GM15510 (cell line): ENCODE measurements around the gene PRSS57.

Experiments
- POLR2A ChIP-seq: IDR thresholded peaks from 3 replicates; pipeline ENCODE4 v1.6.1; 2011; ENCODE audit warnings: borderline replicate concordance; ENCODE audit not compliant: insufficient read length; ENCODE audit errors: extremely low read depth

PRSS57 gene

GRCh38 chr19:664913-665443, 30.3 kb downstream of the PRSS57 start:
- TF ChIP-seq POLR2A: no peak

- TF ChIP-seq POLR2A: no peak
Observed at GRCh38 chr19:663682-664117, 31.6 kb downstream of the PRSS57 start.

- peak; percentile 82 for TF ChIP-seq POLR2A
Observed at GRCh38 chr19:662962-663681, 32.1 kb downstream of the PRSS57 start, which contains the start of gene RNF126. Gene RNF126, minus strand, starts transcription at chr19:663214. Its CDS starts 93 bp downstream, at chr19:663121.

GRCh38 chr19:662207-662961, 32.9 kb downstream of the PRSS57 start:
- TF ChIP-seq POLR2A: peak; percentile 41

GRCh38 chr19:661427-662196, 33.6 kb downstream of the PRSS57 start:
- peak; percentile 19 for TF ChIP-seq POLR2A

GRCh38 chr19:660793-661426, 34.3 kb downstream of the PRSS57 start:
- TF ChIP-seq POLR2A: no peak

- no peak for TF ChIP-seq POLR2A
Observed at GRCh38 chr19:658916-659839, 36.1 kb downstream of the PRSS57 start.

- TF ChIP-seq POLR2A: no peak
Observed at GRCh38 chr19:658059-658839, 37.0 kb downstream of the PRSS57 start.

- no peak for TF ChIP-seq POLR2A
Observed at GRCh38 chr19:657611-658010, 37.6 kb downstream of the PRSS57 start.

GRCh38 chr19:656751-657559, 38.3 kb downstream of the PRSS57 start:
- TF ChIP-seq POLR2A: no peak

GRCh38 chr19:655691-656090, 39.6 kb downstream of the PRSS57 start:
- TF ChIP-seq POLR2A: no peak

GRCh38 chr19:653425-653824, 41.8 kb downstream of the PRSS57 start:
- no peak for TF ChIP-seq POLR2A
